Lower lobe of right lung (tissue), 2 donors: ENCODE data around the gene CA12. TPM values are rescaled to one million over a fixed set of nuclear protein-coding genes. Genes with fewer than 3 reads are reported as not detected.

Source experiments
- ATAC-seq, 2 donors: fragments of 200-7000 bp; cut with Tn5 transposase; one replicate each; pipeline ENCODE4 v1.9.1; 2020 to 2022; ENCODE audit warnings: mild to moderate bottlenecking in 2 of 2, moderate library complexity in 2 of 2
- DNase-seq: peaks from one replicate; pipeline ENCODE4 v3.0.0-alpha.2; 2020
- H3K27ac ChIP-seq: fragments of 200-600 bp; one replicate; pipeline ENCODE4 v1.8.0; 2022
- H3K27me3 ChIP-seq: fragments of 200-600 bp; one replicate; pipeline ENCODE4 v1.8.0; 2022; ENCODE audit warnings: low read depth
- H3K36me3 ChIP-seq: fragments of 200-600 bp; one replicate; pipeline ENCODE4 v1.8.0; 2022; ENCODE audit warnings: mild to moderate bottlenecking
- H3K4me1 ChIP-seq: fragments of 200-600 bp; one replicate; pipeline ENCODE4 v1.8.0; 2022
- H3K4me3 ChIP-seq: fragments of 200-600 bp; one replicate; pipeline ENCODE4 v1.8.0; 2022; ENCODE audit warnings: mild to moderate bottlenecking
- H3K9me3 ChIP-seq: fragments of 200-600 bp; one replicate; pipeline ENCODE4 v1.8.0; 2022
- intact Hi-C: fragments of 100-400 bp; cut with DNase I; formaldehyde crosslinking; loops from one replicate; pipeline ENCODE4 v1.11.0; 2022
- total RNA-seq: library from RNA; stranded (reverse); fragmentation: NEBNext Ultra II Directional; extraction: Animal tissue kit (Norgen Biotek cat#: 25700); gene quantifications from one replicate; pipeline ENCODE4 v1.2.1, GENCODE V29; 2021
- TF ChIP-seq, protein P1 (sequence below): fragments of 200-600 bp; IDR thresholded peaks from one replicate; pipeline ENCODE4 v1.8.0; 2022; ENCODE audit warnings: antibody characterized with exemption, mild to moderate bottlenecking
- donor health status: DM: no; HTN: yes; CAD: no; lungs with severe emphysema.

Gene CA12
- total RNA-seq, 1 donor from 2014 or later = 4.9 TPM

DNA sequence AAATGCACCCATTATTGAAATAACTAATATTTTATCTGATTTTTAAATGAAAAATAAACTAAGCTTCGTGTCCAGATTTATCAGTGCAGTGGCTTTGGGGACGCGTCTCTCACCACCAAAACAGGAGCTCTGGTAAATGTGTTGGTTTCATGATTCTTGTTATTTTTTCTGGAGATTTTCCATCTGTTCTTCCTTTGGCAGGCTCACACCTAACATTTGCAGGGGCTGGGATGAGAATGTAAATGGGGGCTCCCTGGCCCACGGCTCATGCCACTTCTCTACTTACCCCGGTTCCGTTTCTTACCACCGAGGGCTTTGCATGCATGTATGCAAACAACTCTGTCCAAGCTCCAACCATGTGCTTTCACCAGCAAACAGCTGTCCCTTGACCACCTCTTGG, 30.9 kb upstream of the CA12 start:
- intact Hi-C loops = no loop called here
- no peaks in the 10 kb centered on the region for H3K4me1 ChIP-seq
- no peaks in the 10 kb centered on the region for H3K27me3 ChIP-seq
- TF ChIP-seq, protein P1, sequence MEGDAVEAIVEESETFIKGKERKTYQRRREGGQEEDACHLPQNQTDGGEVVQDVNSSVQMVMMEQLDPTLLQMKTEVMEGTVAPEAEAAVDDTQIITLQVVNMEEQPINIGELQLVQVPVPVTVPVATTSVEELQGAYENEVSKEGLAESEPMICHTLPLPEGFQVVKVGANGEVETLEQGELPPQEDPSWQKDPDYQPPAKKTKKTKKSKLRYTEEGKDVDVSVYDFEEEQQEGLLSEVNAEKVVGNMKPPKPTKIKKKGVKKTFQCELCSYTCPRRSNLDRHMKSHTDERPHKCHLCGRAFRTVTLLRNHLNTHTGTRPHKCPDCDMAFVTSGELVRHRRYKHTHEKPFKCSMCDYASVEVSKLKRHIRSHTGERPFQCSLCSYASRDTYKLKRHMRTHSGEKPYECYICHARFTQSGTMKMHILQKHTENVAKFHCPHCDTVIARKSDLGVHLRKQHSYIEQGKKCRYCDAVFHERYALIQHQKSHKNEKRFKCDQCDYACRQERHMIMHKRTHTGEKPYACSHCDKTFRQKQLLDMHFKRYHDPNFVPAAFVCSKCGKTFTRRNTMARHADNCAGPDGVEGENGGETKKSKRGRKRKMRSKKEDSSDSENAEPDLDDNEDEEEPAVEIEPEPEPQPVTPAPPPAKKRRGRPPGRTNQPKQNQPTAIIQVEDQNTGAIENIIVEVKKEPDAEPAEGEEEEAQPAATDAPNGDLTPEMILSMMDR = no peak
- H3K36me3 ChIP-seq = no peaks in the 10 kb centered on the region
- no peaks in the 10 kb centered on the region for H3K9me3 ChIP-seq
- no peak overlapping the region for H3K4me3 ChIP-seq
- no peak overlapping the region for H3K27ac ChIP-seq
- ATAC-seq (no peak), DNase-seq (no peak)

- ATAC-seq = no peak
- Histone ChIP-seq H3K36me3 (no peaks in the 10 kb centered on the region), H3K27me3 (no peaks in the 10 kb centered on the region), H3K27ac (no peak overlapping the region), H3K4me1 (no peaks in the 10 kb centered on the region), H3K4me3 (no peak overlapping the region), H3K9me3 (no peaks in the 10 kb centered on the region)
- TF ChIP-seq, protein P1 = no peak
- DNase-seq = no peak
- intact Hi-C loops = no loop called here
These were observed 30.2 kb upstream of the CA12 start for GRCh38 chr15:63411866-63412265.

DNA sequence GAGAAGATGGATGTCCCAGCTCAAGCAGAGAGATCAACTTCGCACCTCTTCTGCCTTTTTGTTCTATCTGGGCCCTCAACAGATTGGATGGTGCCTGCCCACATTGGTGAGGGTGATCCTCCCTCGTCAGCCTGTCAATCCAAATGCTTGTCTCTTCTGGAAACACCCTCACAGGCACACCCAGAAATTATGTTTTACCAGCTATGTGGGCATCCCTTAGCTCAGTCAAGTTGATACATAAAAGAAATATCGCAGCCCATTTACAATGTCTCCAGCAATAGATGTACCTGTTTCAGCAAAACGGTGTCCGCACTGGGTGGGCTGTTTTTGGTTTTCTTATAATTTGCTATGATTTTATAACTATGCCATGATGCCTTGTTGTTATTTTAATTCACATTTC, 27.5 kb upstream of the CA12 start:
- Histone ChIP-seq H3K9me3 (no peaks in the 10 kb centered on the region), H3K36me3 (no peaks in the 10 kb centered on the region), H3K27me3 (no peaks in the 10 kb centered on the region), H3K4me3 (no peak overlapping the region), H3K4me1 (no peaks in the 10 kb centered on the region), H3K27ac (no peak overlapping the region)
- ATAC-seq (no peak), DNase-seq (no peak)
- TF ChIP-seq, protein P1 = no peak
- intact Hi-C loops = no loop called here

GRCh38 chr15:63408524-63408923, 26.9 kb upstream of the CA12 start:
- DNase-seq (no peak), ATAC-seq (no peak)
- no peaks in the 10 kb centered on the region for H3K36me3 ChIP-seq
- H3K4me1 ChIP-seq = no peaks in the 10 kb centered on the region
- TF ChIP-seq, protein P1 = no peak
- intact Hi-C loops = no loop called here
- no peak overlapping the region for H3K27ac ChIP-seq
- no peak overlapping the region for H3K4me3 ChIP-seq
- no peaks in the 10 kb centered on the region for H3K9me3 ChIP-seq
- H3K27me3 ChIP-seq = no peaks in the 10 kb centered on the region

- no peak for ATAC-seq
- TF ChIP-seq, protein P1 = no peak
- intact Hi-C loops = no loop called here
These were observed 26.0 kb upstream of the CA12 start for GRCh38 chr15:63407612-63408011.

More at GRCh38 chr15:63407612-63408011, 26.0 kb upstream of the CA12 start:
- no peaks in the 10 kb centered on the region for H3K9me3 ChIP-seq
- H3K27me3 ChIP-seq = no peaks in the 10 kb centered on the region
- H3K4me1 ChIP-seq = peaks cover 7% of the 10 kb centered on the region
- H3K4me3 ChIP-seq = no peak overlapping the region
- no peak overlapping the region for H3K27ac ChIP-seq
- H3K36me3 ChIP-seq = no peaks in the 10 kb centered on the region
- DNase-seq = no peak
